Panc1 (cell line): ENCODE results near the gene MECR. TPM values are rescaled to one million over a fixed set of nuclear protein-coding genes. Genes with fewer than 3 reads are reported as not detected.

ENCODE experiments used
- ATAC-seq: fragments of 200-7000 bp; cut with Tn5 transposase; 2 replicates; pipeline ENCODE4 v1.9.1; 2020; ENCODE audit warnings: mild to moderate bottlenecking, moderate library complexity
- BruUV-seq: library from RNA; stranded (reverse); fragments of 400-500 nt; replicated peaks from 2 replicates; lab custom pipeline; 2021; lab: Mats Ljungman, UMichigan
- CTCF ChIA-PET: fragments of 300-600 bp; sonication (Branson Sonifier 250); formaldehyde crosslinking; loops from one replicate; lab custom pipeline; 2022; ENCODE audit warnings: antibody characterized with exemption; lab: Charles Lee
- POLR2A ChIA-PET: fragments of 300-600 bp; sonication (Branson Sonifier 250); formaldehyde crosslinking; loops from one replicate; lab custom pipeline; 2022; ENCODE audit warnings: antibody characterized with exemption; lab: Charles Lee
- DNase-seq: peaks from one replicate; pipeline ENCODE4 v3.0.0-alpha.2; 2010; ENCODE audit warnings: low read depth, low spot score
- H3K27ac ChIP-seq: 2 replicates; pipeline ENCODE4 v1.5.1; 2011; ENCODE audit warnings: mild to moderate bottlenecking, low read length, inconsistent platforms
- H3K27me3 ChIP-seq: fragments of 200-500 bp; sonication (Bioruptor generic); 2 replicates; pipeline ENCODE4 v1.6.0; 2014; ENCODE audit warnings: low read length, inconsistent platforms; ENCODE audit not compliant: control insufficient read depth, insufficient read depth
- H3K36me3 ChIP-seq: fragments of 200-500 bp; sonication (Bioruptor generic); 2 replicates; pipeline ENCODE4 v1.5.1; 2014; ENCODE audit warnings: inconsistent platforms, mild to moderate bottlenecking, low read length, moderate library complexity; ENCODE audit not compliant: control insufficient read depth, insufficient read depth
- H3K4me1 ChIP-seq: 2 replicates; pipeline ENCODE4 v1.5.1; 2011; ENCODE audit warnings: inconsistent platforms, mild to moderate bottlenecking, low read length, moderate library complexity; ENCODE audit not compliant: control insufficient read depth, insufficient read depth
- H3K4me3 ChIP-seq, 2 experiments: 2 replicates each; pipeline ENCODE4 v1.5.1; 2011 to 2012; ENCODE audit warnings: low read depth in 2 of 2, low read length in 2 of 2, mild to moderate bottlenecking in 2 of 2, inconsistent platforms in 1 of 2, moderate library complexity in 1 of 2
- H3K9me3 ChIP-seq: fragments of 200-500 bp; sonication (Bioruptor generic); 2 replicates; pipeline ENCODE4 v1.5.1; 2014; ENCODE audit warnings: low read depth, mild to moderate bottlenecking, inconsistent platforms, low read length, moderate library complexity; ENCODE audit not compliant: control insufficient read depth, insufficient read depth
- CTCF ChIP-seq: fragments of 450-650 bp; IDR thresholded peaks from 2 replicates; pipeline ENCODE4 v1.5.1; 2017; ENCODE audit warnings: mild to moderate bottlenecking
- POLR2AphosphoS5 ChIP-seq: IDR thresholded peaks from 2 replicates; pipeline ENCODE4 v1.6.1; 2012; ENCODE audit warnings: mild to moderate bottlenecking, low read depth, low read length, moderate library complexity
- REST ChIP-seq, 2 experiments: IDR thresholded peaks; 2 replicates each; pipeline ENCODE4 v1.6.1; 2011 to 2012; ENCODE audit warnings: low read depth in 2 of 2, control low read depth in 1 of 2, low read length in 1 of 2, mild to moderate bottlenecking in 1 of 2, moderate library complexity in 1 of 2; ENCODE audit not compliant: insufficient read depth in 1 of 2
- SIN3A ChIP-seq: IDR thresholded peaks from 2 replicates; pipeline ENCODE4 v1.6.1; 2012; ENCODE audit warnings: low read depth, mild to moderate bottlenecking, low read length, moderate library complexity, borderline replicate concordance; ENCODE audit not compliant: insufficient read depth
- TCF7L2 ChIP-seq: IDR thresholded peaks from 2 replicates; pipeline ENCODE4 v1.6.1; 2011; ENCODE audit warnings: mild to moderate bottlenecking, low read depth, low read length, inconsistent platforms
- in situ Hi-C: cut with HindIII; loops from 2 replicates; pipeline ENCODE4 v1.10.0; 2016; ENCODE audit warnings: low sequenced_read_pairs, low pct_unique_long_range_greater_than_20kb
- intact Hi-C: fragments of 100-400 bp; cut with micrococcal nuclease; formaldehyde crosslinking; loops from one replicate; pipeline ENCODE4 v1.10.0; 2022; ENCODE audit not compliant: unreplicated experiment
- total RNA-seq: library from RNA; stranded (reverse); gene quantifications from one replicate; pipeline ENCODE4 v1.2.1, GENCODE V29; 2021; ENCODE audit not compliant: unreplicated experiment

MECR gene
- total RNA-seq, 1 experiment from 2014 or later = 25.7 TPM

GRCh38 chr1:29197590-29197924 is 33.2 kb downstream of the MECR start:
- in situ Hi-C loops = no loop called here
- H3K4me3 ChIP-seq = no peak overlapping the region
- no peak overlapping the region for H3K27ac ChIP-seq
- peaks cover 3% of the 10 kb centered on the region for H3K36me3 ChIP-seq
- no TSS peak for BruUV-seq
- H3K4me1 ChIP-seq = peaks cover 5% of the 10 kb centered on the region
- TF ChIP-seq POLR2AphosphoS5 = no peak
- intact Hi-C loops = no loop called here
- no peaks in the 10 kb centered on the region for H3K9me3 ChIP-seq
- POLR2A ChIA-PET = interaction anchor here (0.7 kb wide), 1 partner anchor 16 kb away, joined by 3 read pairs; the partner anchor contains the start of gene SRSF4
- ATAC-seq (peak; percentile 91), DNase-seq (no peak)
- CTCF ChIA-PET = interaction anchor here (0.8 to 1.3 kb wide), 3 partner anchors 16 to 142 kb away, joined by 3 to 8 read pairs (median 4); partner anchors contain the start of gene SRSF4
- H3K27me3 ChIP-seq = no peaks in the 10 kb centered on the region

GRCh38 chr1:29196863-29197589 is 33.7 kb downstream of the MECR start:
- Histone ChIP-seq H3K27ac (no peak overlapping the region), H3K36me3 (peaks cover 1% of the 10 kb centered on the region), H3K4me3 (no peak overlapping the region), H3K4me1 (no peaks in the 10 kb centered on the region), H3K27me3 (no peaks in the 10 kb centered on the region), H3K9me3 (no peaks in the 10 kb centered on the region)
- ATAC-seq (0 out of 2 replicates have a peak, but pooled peaks have one; percentile 7), DNase-seq (no peak)
- POLR2A ChIA-PET = no interaction called here
- in situ Hi-C loops (no loop called here), intact Hi-C loops (no loop called here)
- TF ChIP-seq POLR2AphosphoS5 = no peak
- no peak for TF ChIP-seq SIN3A
- TF ChIP-seq REST (IDR thresholded peaks at IDR 0.05; ENCODE audit: insufficient read depth in 1 of 2, low read depth in 2 of 2, low read length in 1 of 2) = no peak
- TF ChIP-seq TCF7L2 = no peak
- no peak for TF ChIP-seq CTCF
- CTCF ChIA-PET = interaction anchor here (0.8 to 1.3 kb wide), 3 partner anchors 15 to 141 kb away, joined by 3 to 8 read pairs (median 4); partner anchors contain the start of gene SRSF4
- BruUV-seq = no TSS peak

- H3K9me3 ChIP-seq = no peaks in the 10 kb centered on the region
- ChIA-PET POLR2A (interaction anchor here (0.6 kb wide), 1 partner anchor 12 kb away, joined by 5 read pairs; no protein-coding TSS in a partner anchor), CTCF (no interaction called here)
- in situ Hi-C loops = no loop called here
- ATAC-seq (no peak), DNase-seq (no peak)
- H3K27ac ChIP-seq = no peak overlapping the region
- no peaks in the 10 kb centered on the region; the same call in 1 of the 2 replicates for H3K36me3 ChIP-seq
- intact Hi-C loops = no loop called here
- H3K4me3 ChIP-seq = no peak overlapping the region
- H3K27me3 ChIP-seq = no peaks in the 10 kb centered on the region
- TF ChIP-seq POLR2AphosphoS5 (no peak), CTCF (no peak), TCF7L2 (no peak), SIN3A (no peak), REST (IDR thresholded peaks at IDR 0.05; ENCODE audit: insufficient read depth in 1 of 2, low read depth in 2 of 2, low read length in 1 of 2) (no peak)
- BruUV-seq = no TSS peak
- H3K4me1 ChIP-seq = no peaks in the 10 kb centered on the region
These were observed 34.8 kb downstream of the MECR start for GRCh38 chr1:29195881-29196291.
